Chondrocyte (in vitro differentiated cells): ENCODE results near the gene CLIC1. TPM values are rescaled to one million over a fixed set of nuclear protein-coding genes. Genes with fewer than 3 reads are reported as not detected.
A peak's percentile ranks its signal among the peaks of the same experiment; 100 is the strongest.

ENCODE experiments used
- DNase-seq: peaks from one replicate; pipeline ENCODE4 v3.0.0; 2021; ENCODE audit warnings: mixed read lengths, low spot score
- H3K27ac Mint-ChIP-seq: one replicate; pipeline ENCODE4 v1.8.0; 2021; ENCODE audit warnings: mild to moderate bottlenecking, moderate library complexity, mixed read lengths; ENCODE audit not compliant: unreplicated experiment
- H3K27me3 Mint-ChIP-seq: 2 replicates; pipeline ENCODE4 v1.8.0; 2021; ENCODE audit warnings: low read depth, mixed read lengths
- H3K36me3 Mint-ChIP-seq: 2 replicates; pipeline ENCODE4 v1.8.0; 2021; ENCODE audit warnings: low read depth, mixed read lengths
- H3K4me1 Mint-ChIP-seq: 2 replicates; pipeline ENCODE4 v1.8.0; 2021; ENCODE audit warnings: low read depth, mild to moderate bottlenecking, mixed read lengths
- H3K4me3 Mint-ChIP-seq: one replicate; pipeline ENCODE4 v1.8.0; 2021; ENCODE audit warnings: mild to moderate bottlenecking, moderate library complexity, mixed read lengths; ENCODE audit not compliant: unreplicated experiment
- H3K9me3 Mint-ChIP-seq: 2 replicates; pipeline ENCODE4 v1.8.0; 2021; ENCODE audit warnings: low read depth, mixed read lengths
- CTCF ChIP-seq: fragments of 200-600 bp; sonication (generic); IDR thresholded peaks from 2 replicates; pipeline ENCODE4 v1.5.0; 2021; ENCODE audit warnings: antibody characterized with exemption, mild to moderate bottlenecking, moderate library complexity
- total RNA-seq: library from RNA; stranded (reverse); gene quantifications from 3 replicates; pipeline ENCODE4 v1.2.1, GENCODE V29; 2021

The CLIC1 gene
- total RNA-seq, 1 donor from 2014 or later = 317 TPM

GRCh38 chr6:31778193-31778592 lies 41.9 kb upstream of the CLIC1 start:
- H3K4me1 Mint-ChIP-seq = peaks cover 10% of the 10 kb centered on the region
- H3K36me3 Mint-ChIP-seq = peaks cover 19% of the 10 kb centered on the region
- H3K9me3 Mint-ChIP-seq = no peaks in the 10 kb centered on the region
- no peak overlapping the region for H3K27ac Mint-ChIP-seq
- no peak for TF ChIP-seq CTCF
- DNase-seq = no peak
- H3K27me3 Mint-ChIP-seq = no peaks in the 10 kb centered on the region
- no peak overlapping the region for H3K4me3 Mint-ChIP-seq

GRCh38 chr6:31777667-31778050 lies 41.3 kb upstream of the CLIC1 start:
- no peaks in the 10 kb centered on the region for H3K27me3 Mint-ChIP-seq
- H3K4me3 Mint-ChIP-seq = no peak overlapping the region
- H3K9me3 Mint-ChIP-seq = no peaks in the 10 kb centered on the region
- peaks cover 10% of the 10 kb centered on the region for H3K4me1 Mint-ChIP-seq
- H3K36me3 Mint-ChIP-seq = peaks cover 15% of the 10 kb centered on the region
- TF ChIP-seq CTCF = no peak
- H3K27ac Mint-ChIP-seq = peak overlapping the region; percentile 61
- DNase-seq = no peak

GRCh38 chr6:31776989-31777666 lies 40.8 kb upstream of the CLIC1 start, which contains the start of gene VWA7:
VWA7 (minus strand) TSS chr6:31777328; CDS start chr6:31776779, 549 bp downstream.
- H3K9me3 Mint-ChIP-seq = no peaks in the 10 kb centered on the region
- no peaks in the 10 kb centered on the region for H3K27me3 Mint-ChIP-seq
- peaks cover 10% of the 10 kb centered on the region for H3K4me1 Mint-ChIP-seq
- no peak within 1 kb of the TSS for H3K4me3 Mint-ChIP-seq
- H3K36me3 Mint-ChIP-seq = peaks cover 13% of the 10 kb centered on the region
- peak within 1 kb of the TSS; percentile 61 for H3K27ac Mint-ChIP-seq
- no peak for DNase-seq
- no peak for TF ChIP-seq CTCF

DNA sequence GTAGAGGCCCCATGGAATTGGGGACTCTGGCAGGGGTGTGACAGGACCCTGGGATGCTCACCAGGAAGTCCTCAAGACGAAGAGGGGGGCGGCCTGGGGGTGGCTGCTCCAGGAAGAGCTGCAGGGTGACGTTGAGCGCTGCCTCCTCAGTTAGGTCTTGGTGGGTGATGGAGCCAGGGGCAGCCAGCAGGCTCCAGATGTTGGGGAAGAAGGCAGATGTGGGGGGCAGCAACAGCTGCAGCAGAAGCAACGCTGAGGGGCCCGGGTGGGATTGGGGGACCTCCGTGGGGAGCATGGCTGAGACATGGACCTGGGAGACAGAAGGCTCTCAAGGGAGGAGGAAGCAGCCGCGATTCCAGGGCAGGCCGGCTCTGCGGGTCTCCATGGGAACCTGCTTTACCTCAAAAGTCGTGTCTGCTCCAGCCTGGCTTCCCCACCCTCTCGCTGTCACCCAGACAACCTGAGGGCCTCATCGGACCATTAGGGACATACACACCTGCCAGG lies 40.2 kb upstream of the CLIC1 start:
- peaks cover 9% of the 10 kb centered on the region for H3K36me3 Mint-ChIP-seq
- DNase-seq = no peak
- no peak for TF ChIP-seq CTCF
- H3K27ac Mint-ChIP-seq = peak overlapping the region; percentile 61
- peaks cover 10% of the 10 kb centered on the region for H3K4me1 Mint-ChIP-seq
- no peaks in the 10 kb centered on the region for H3K27me3 Mint-ChIP-seq
- H3K4me3 Mint-ChIP-seq = no peak overlapping the region
- no peaks in the 10 kb centered on the region for H3K9me3 Mint-ChIP-seq

GRCh38 chr6:31775633-31776484 lies 39.5 kb upstream of the CLIC1 start:
- peaks cover 10% of the 10 kb centered on the region for H3K4me1 Mint-ChIP-seq
- DNase-seq = no peak
- H3K27me3 Mint-ChIP-seq = no peaks in the 10 kb centered on the region
- H3K4me3 Mint-ChIP-seq = no peak overlapping the region
- H3K27ac Mint-ChIP-seq = peak overlapping the region; percentile 61
- TF ChIP-seq CTCF = no peak
- peaks cover 4% of the 10 kb centered on the region for H3K36me3 Mint-ChIP-seq
- no peaks in the 10 kb centered on the region for H3K9me3 Mint-ChIP-seq
